HG02852 (cell line): Measurements from ENCODE around the gene ANKRD11.

ENCODE experiments used
- ATAC-seq: cut with Tn5 transposase; IDR thresholded peaks from one replicate; pipeline ENCODE4 v1.9.1; 2021; ENCODE audit warnings: mild to moderate bottlenecking, moderate library complexity; ENCODE audit not compliant: unreplicated experiment

Gene ANKRD11

GRCh38 chr16:89355686-89356085 is 134.7 kb downstream of the ANKRD11 start:
- ATAC-seq = no peak

- ATAC-seq = no peak
Measured at GRCh38 chr16:89355007-89355406, 135.4 kb downstream of the ANKRD11 start.

- ATAC-seq = no peak
Measured at GRCh38 chr16:89354325-89354724, 136.0 kb downstream of the ANKRD11 start.

DNA sequence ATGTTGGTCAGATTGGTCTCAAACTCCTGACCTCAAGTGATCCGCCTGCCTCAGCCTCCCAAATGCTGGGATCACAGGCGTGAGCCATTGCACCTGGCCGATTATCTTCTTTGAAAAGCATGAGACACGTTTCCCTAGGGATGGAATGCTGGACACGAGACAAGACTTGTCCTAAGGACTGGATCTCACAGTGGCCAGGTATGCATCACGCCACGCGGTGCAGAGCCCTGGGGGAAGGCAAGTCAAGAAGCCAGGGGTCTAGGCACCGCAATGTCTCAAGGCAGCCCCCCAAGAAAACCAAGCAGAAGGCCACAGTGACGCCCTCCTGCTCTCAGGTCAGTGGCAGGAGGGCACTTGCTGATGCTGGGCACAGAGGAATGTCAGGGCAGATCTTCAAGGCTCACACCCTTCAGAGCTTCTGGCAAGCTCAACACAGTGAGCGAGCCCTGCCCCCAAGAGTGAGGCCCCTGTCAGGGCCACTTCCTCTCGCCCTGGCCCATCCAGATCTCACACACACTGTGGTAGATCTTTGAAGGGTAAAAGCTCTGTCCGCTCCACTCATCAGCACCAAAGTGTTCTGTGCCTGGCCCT is 138.2 kb downstream of the ANKRD11 start:
- ATAC-seq = no peak

- no peak for ATAC-seq
Measured at GRCh38 chr16:89351645-89352044, 138.7 kb downstream of the ANKRD11 start.

DNA sequence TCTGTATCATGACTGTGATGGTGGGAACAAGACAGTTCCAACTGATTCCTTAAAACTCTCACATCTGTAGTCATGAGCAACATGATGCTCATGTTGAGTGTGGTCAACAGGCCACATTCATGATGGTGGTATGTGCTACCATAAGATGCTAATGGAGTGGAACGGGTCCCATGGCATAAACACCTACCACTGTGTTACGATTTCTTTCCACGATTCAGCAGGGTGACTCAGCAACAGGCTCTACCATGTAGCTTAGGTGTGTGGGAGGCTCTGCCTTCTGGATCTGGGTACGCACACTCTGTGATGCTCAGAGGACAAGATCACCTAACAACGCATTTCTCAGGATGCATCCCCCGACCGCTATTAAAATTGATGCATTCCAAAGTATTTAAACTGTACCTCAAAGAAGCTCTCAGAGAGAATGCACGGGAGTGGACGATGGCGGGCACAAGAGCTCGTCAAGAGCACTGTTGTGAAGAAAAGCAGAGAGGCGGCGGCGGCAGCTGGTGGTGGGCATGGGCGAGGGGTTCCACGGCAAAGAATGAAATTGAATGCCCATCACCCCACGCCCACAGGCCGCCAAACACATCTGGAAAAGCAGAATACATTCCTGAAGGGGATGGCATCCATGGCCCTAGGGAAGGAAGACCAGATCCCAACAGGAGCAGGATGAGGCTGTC is 139.5 kb downstream of the ANKRD11 start:
- no peak for ATAC-seq

DNA sequence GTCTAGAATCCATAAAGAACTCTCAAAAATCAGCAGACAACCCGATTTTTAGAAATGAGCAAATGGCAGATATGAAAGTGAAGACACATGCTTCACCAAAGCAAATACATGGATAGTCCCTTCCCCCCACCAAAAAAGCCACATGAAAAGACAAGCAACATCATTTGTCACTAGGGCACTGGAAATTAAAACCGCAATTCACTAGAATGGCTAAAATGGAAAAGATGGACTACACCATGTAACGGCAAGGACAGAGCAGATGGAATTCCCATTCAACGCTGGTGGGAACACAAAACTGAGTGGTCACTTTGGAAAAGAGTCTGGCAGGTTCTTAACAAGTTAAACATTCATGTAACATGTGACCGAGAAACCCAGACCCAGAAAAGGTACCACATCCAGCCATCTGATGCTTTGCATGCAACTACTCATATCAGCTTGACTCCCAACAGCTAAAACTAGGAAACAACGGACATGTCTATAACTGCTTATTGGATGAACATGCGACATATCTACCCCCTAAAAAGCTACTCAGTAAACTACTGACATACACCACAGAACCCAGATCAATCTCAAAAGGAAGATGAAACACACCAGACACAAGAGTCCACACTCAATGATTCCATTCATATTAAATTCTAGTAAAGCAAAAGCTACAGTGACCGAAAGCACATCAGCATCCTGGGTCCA is 140.3 kb downstream of the ANKRD11 start:
- no peak for ATAC-seq

GRCh38 chr16:89347807-89348206 is 142.6 kb downstream of the ANKRD11 start:
- no peak for ATAC-seq

GRCh38 chr16:89346869-89347268 is 143.5 kb downstream of the ANKRD11 start:
- no peak for ATAC-seq

DNA sequence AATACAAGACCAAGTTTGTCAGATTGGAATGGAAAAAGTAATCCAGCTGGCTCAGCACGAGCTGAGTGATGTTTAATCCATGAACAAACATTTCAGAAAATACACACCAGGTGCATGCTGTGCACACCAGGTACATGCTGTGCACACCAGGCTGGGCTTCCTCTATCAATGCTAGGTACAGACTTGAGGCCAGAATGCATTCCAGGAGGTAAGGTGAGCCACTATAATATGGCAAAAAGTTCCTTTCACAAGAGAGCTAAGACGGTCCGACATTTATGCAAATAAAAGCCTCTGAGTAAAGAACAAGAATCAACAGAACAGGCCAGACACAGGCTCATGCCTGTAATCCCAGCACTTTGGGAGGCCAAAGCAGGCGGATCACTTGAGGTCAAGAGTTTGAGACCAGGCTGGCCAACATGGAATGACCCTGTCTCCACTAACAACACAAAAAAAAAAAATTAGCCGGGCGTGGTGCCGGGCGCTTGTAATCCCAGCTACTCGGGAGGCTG is 144.7 kb downstream of the ANKRD11 start:
- ATAC-seq = no peak

DNA sequence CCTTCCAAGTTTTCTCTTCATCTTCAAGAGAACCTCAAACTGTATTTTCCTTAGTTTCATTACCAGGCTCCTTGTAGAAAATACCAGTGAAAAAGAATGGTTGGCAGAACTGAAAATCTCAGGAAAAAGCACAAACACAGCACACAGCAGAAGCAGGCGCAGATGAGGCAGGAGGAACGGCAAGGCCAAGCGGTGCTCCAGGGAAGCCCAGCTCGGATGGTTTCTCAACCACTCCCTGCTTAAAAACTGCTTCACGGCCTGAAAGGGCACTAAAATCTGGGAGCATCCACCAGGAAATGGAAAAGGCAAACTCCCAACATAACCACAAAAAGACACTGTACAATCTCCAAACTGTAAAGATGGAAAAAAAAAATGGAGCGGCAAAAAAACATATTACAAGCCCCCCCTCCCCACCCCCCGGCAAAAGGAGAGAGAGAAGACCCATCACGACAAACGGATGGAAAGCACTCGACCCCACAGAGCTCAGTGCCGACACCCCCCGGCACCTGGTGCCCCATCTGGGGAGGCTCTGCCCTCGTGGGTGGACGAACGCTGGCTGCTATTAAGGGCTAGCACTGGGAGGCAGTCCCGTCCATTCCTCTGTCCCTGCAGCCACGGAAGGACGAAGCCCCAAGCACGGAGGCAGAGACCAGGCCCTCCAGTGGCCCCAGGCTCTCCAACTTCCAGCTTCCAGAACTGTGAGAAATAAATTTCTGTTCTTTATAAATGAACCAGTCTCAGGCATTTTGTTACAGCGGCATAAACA is 145.3 kb downstream of the ANKRD11 start:
- ATAC-seq = no peak

DNA sequence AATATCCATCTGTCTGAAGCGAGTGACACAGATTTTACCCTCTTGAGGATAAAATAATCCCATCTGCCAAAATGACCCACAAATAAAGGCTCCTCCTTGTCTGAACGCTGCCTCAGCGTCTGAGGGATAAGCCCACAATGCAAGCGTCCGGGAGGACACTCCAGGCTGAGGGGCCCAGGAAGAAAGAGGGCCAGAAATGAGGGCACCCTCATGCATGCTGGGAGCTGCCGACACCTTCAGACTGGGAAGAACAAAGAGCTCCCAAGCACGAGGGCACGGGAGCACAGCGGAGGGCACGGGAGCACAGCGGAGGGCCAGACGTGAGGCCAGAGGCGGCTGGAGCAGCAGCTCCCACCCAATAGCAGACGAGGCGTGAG is 145.9 kb downstream of the ANKRD11 start:
- ATAC-seq = no peak

DNA sequence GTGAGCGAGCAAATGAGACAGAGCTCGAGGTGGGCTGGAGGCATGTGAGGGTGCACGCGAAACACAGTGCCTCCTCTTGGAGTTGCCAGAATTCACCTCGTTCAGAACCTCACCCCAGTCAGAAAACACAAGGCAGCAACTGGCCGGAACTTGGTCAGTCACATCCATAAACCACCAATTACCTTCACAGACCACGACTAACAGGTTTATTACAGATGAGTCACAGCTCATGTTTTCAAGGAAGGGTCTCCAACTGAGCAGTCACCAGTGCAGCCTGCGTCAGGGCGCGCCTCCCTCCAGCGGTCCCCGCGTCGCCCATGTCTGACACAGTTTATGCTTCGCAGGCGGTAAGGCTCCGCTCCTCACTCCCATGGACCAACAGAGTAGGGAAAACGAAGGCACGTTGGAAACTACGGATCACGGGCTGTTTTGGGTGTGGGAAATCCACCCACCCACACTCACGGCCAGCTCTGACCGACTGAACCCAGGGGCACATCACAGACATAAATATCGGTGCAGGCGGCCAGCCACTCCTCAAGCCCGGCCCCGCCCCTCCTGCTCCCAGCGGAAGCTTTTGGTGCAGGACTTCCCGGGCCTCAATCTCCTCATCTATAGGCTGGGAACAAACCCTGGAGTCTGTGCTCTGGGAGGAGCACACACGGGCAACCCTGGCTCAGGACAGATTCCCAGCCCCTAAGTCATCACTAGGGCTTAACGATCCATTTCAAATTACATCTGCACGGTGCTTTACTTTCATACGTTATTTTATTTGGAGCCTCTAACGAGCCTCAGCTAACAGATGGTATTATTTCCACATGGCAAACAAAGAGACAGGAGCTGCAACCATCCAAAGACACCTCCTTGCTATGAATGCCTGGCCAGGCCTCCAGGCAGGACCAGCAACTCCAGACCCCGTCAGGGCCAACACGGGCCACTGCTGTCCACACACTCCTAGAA is 146.6 kb downstream of the ANKRD11 start:
- no peak for ATAC-seq

DNA sequence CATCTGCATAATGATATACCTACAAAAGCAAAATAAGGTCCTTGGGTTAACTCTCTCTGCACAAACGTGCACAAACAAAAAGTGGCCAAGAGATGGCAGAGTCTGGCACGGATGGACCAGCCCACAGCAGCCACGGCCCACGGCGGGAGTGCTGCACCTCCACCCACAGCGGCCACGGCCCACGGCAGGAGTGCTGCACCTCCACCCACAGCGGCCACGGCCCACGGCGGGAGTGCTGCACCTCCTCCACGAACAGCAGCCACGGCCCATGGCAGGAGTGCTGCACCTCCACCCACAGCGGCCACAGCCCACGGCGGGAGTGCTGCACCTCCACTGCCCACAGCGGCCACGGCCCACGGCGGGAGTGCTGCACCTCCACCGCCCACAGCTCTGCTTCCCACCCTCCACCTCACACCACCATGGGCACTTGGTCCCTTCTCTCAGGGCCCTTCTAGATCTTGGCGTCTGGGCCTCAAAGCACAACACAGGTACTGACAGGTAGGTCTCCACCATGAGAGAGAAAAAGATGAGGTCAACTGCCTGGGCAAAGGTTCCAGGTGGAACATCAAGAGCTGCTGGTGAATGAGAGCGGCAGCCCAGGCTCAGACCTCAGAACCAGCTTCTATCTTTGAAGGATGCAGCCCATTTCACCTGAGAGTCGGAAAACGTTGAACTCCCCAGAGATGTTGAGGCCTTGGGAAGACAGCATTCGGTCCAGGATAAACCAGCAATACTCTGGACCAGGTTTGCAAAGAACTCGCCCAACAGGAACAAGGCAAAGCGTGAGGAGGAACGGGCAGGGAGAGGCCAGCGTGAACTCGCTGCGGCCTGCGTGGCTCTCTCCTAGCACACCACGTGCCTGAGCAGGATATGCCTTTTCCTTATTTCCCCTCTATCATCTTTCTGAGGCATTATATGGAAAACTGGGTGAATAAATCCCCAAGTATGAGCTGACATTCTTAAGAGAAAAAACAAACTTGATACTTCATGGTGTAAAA is 148.4 kb downstream of the ANKRD11 start:
- ATAC-seq = no peak

DNA sequence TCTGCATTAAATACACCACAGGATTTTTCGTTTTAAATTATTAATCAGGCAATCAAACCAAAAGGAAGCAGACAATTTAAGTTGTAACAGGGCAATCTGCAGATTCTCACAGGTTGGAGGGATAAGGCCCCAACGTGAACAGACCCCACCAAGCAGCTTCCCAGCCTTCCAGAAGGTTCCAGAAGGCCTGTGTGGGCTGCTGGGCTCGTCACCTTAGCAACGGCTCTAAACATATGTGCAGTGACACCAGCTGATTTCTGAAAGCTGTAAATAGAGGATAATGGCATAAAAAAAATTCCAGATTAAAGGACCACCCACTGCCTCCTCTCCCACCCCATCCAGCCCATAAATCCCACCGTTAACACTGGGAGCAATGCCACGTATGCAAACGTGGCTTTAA is 149.1 kb downstream of the ANKRD11 start:
- no peak for ATAC-seq

DNA sequence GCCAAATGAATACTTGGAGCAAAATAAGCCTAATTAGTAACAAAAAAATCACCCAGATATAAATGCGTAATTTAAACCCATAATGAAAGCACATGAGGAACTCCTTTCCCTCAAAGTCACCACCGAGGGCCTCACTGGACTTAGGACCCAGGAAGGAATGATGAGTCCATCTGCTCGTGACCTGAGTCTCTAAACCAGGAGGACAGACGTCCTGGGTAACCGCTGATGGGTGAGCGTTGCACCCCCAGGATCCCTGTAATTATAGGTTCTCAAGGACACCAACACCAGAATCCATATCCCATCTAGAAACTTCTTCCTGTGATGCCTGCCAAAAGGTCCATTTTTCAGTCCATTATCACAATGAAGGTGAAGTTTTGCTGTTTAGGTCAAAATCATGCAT is 151.5 kb downstream of the ANKRD11 start:
- ATAC-seq = no peak

GRCh38 chr16:89337965-89338364 is 152.4 kb downstream of the ANKRD11 start:
- no peak for ATAC-seq

DNA sequence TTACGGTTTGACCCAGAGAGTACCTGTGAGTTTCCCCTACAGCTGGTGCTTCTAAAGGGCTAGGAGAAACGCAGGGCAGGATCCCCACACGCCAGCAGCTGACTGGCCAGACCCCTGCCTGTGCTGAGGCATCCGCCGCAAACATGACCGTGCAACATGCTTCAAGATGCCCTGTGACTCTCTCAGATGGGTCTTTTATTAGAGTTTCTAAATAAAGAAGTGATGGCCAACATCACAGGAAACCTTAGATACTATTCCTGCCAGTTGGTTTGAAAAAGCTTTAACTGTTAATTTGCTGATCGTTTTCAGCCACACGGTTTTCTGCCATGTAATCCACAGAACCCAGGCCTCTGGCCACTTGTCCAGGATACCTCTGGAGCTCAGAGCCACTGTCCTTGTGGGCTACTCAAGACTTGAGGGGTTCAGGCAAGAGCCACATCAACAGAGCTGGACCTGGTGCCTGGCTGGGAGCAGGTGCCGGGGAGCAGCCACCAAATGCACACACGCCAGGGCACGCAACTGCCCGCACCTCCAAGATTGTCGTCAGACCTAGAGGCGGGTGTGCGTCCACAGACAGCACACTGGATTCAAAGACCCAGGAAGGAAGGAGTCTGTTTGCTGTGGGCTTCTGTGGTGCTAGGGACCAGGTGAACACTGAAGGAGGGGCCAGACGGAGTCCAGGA is 154.4 kb downstream of the ANKRD11 start:
- no peak for ATAC-seq
